ENCODE results near the gene SMIM1. TPM values are rescaled to one million over a fixed set of nuclear protein-coding genes. Genes with fewer than 3 reads are reported as not detected.

The SMIM1 gene
- polyA plus RNA-seq, 1 donor (not counting 4 experiments of a cell fraction or from before 2014, with no cell fraction given) = 0.79 TPM

- FAIRE-seq (no peak), DNase-seq (ENCODE audit: low read depth, low spot score) (no peak)
- no peak for TF ChIP-seq EZH2 (IDR thresholded peaks at IDR 0.05; ENCODE audit: low read length)
- TF ChIP-seq, protein P1, sequence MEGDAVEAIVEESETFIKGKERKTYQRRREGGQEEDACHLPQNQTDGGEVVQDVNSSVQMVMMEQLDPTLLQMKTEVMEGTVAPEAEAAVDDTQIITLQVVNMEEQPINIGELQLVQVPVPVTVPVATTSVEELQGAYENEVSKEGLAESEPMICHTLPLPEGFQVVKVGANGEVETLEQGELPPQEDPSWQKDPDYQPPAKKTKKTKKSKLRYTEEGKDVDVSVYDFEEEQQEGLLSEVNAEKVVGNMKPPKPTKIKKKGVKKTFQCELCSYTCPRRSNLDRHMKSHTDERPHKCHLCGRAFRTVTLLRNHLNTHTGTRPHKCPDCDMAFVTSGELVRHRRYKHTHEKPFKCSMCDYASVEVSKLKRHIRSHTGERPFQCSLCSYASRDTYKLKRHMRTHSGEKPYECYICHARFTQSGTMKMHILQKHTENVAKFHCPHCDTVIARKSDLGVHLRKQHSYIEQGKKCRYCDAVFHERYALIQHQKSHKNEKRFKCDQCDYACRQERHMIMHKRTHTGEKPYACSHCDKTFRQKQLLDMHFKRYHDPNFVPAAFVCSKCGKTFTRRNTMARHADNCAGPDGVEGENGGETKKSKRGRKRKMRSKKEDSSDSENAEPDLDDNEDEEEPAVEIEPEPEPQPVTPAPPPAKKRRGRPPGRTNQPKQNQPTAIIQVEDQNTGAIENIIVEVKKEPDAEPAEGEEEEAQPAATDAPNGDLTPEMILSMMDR (optimal IDR thresholded peaks at IDR 0.05 in 1 of 3, IDR thresholded peaks at IDR 0.05 in 1 of 3, conservative IDR thresholded peaks at IDR 0.05 in 1 of 3; ENCODE audit: extremely low read depth in 1 of 3, insufficient read depth in 2 of 3, low read length in 3 of 3) = no peak
- Histone ChIP-seq H3K36me3 (ENCODE audit: control insufficient read depth in 2 of 2, extremely low read depth in 1 of 2, insufficient read depth in 2 of 2, low read length in 2 of 2) (peaks cover 9 to 15% of the 10 kb centered on the region in 2 experiments), H3K4me2 (ENCODE audit: control insufficient read depth, extremely low read depth, insufficient read depth, low read depth, low read length) (no peak overlapping the region), H3K4me3 (ENCODE audit: control insufficient read depth in 2 of 3, extremely low read depth in 1 of 3, insufficient read depth in 2 of 3, low read depth in 1 of 3, low read length in 3 of 3) (no peak overlapping the region), H3K9me3 (ENCODE audit: control insufficient read depth, low read depth, low read length) (no peaks in the 10 kb centered on the region), H3K4me1 (ENCODE audit: control insufficient read depth, extremely low read depth, insufficient read depth, low read length) (no peaks in the 10 kb centered on the region), H3K27me3 (ENCODE audit: control insufficient read depth, extremely low read depth, insufficient read depth, low read length) (no peaks in the 10 kb centered on the region), H4K20me1 (ENCODE audit: control insufficient read depth, extremely low read depth, insufficient read depth, low read length) (no peaks in the 10 kb centered on the region), H3K27ac (ENCODE audit: control insufficient read depth, insufficient read depth, low read length) (no peak overlapping the region), H3K79me2 (ENCODE audit: control insufficient read depth, insufficient read depth, low read length) (no peaks in the 10 kb centered on the region), H3K9me1 (ENCODE audit: control insufficient read depth, extremely low read depth, insufficient read depth, low read length) (no peaks in the 10 kb centered on the region), H3K9ac (ENCODE audit: control insufficient read depth, extremely low read depth, insufficient read depth, low read length) (no peak overlapping the region), H2AFZ (ENCODE audit: control insufficient read depth, low read length) (no peak overlapping the region)
- dilution Hi-C loops (cut with MboI; ENCODE audit: extremely low pct_ligation_motif_present, low sequenced_read_pairs) = no loop called here
Measured at GRCh38 chr1:3735688-3736087, 36.9 kb upstream of the SMIM1 start.

DNA sequence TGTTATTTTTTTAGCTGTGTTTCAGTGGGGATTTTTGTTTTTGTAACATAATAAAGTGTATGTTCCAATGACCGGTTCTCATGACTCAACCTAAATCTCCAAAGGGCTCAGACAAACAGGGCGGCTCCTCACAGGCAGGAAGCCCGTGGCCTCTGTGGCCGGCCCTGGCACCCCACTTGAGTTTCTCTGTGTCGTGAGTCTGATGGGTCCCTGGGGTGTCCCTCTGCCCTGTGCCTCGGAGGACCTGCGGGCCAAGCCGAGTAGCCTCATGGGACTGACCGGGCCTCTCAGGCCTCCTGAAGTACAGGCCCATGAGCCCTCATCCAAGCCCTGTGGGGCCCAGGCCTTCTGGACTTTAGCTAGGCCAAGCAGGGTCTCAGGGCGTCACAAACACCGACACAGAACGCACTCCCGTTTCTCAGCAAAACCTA is 36.4 kb upstream of the SMIM1 start:
- dilution Hi-C loops (cut with MboI; ENCODE audit: extremely low pct_ligation_motif_present, low sequenced_read_pairs) = no loop called here
- H3K4me1 ChIP-seq (ENCODE audit: control insufficient read depth, extremely low read depth, insufficient read depth, low read length) = no peaks in the 10 kb centered on the region
- no peak for FAIRE-seq

More for the DNA sequence above, 36.4 kb upstream of the SMIM1 start:
- peaks cover 9 to 16% of the 10 kb centered on the region in 2 experiments for H3K36me3 ChIP-seq (ENCODE audit: control insufficient read depth in 2 of 2, extremely low read depth in 1 of 2, insufficient read depth in 2 of 2, low read length in 2 of 2)
- DNase-seq (ENCODE audit: low read depth, low spot score) = no peak
- no peaks in the 10 kb centered on the region for H3K79me2 ChIP-seq (ENCODE audit: control insufficient read depth, insufficient read depth, low read length)
- H3K4me2 ChIP-seq (ENCODE audit: control insufficient read depth, extremely low read depth, insufficient read depth, low read depth, low read length) = no peak overlapping the region
- H3K27ac ChIP-seq (ENCODE audit: control insufficient read depth, insufficient read depth, low read length) = no peak overlapping the region
- no peaks in the 10 kb centered on the region for H3K9me3 ChIP-seq (ENCODE audit: control insufficient read depth, low read depth, low read length)
- no peaks in the 10 kb centered on the region for H4K20me1 ChIP-seq (ENCODE audit: control insufficient read depth, extremely low read depth, insufficient read depth, low read length)
- TF ChIP-seq EZH2 (IDR thresholded peaks at IDR 0.05; ENCODE audit: low read length) = no peak
- TF ChIP-seq, protein P1 (optimal IDR thresholded peaks at IDR 0.05 in 1 of 3, IDR thresholded peaks at IDR 0.05 in 1 of 3, conservative IDR thresholded peaks at IDR 0.05 in 1 of 3; ENCODE audit: extremely low read depth in 1 of 3, insufficient read depth in 2 of 3, low read length in 3 of 3) = no peak
- no peak overlapping the region for H3K4me3 ChIP-seq (ENCODE audit: control insufficient read depth in 2 of 3, extremely low read depth in 1 of 3, insufficient read depth in 2 of 3, low read depth in 1 of 3, low read length in 3 of 3)
- no peak overlapping the region for H3K9ac ChIP-seq (ENCODE audit: control insufficient read depth, extremely low read depth, insufficient read depth, low read length)
- H3K9me1 ChIP-seq (ENCODE audit: control insufficient read depth, extremely low read depth, insufficient read depth, low read length) = no peaks in the 10 kb centered on the region
- H2AFZ ChIP-seq (ENCODE audit: control insufficient read depth, low read length) = no peak overlapping the region
- H3K27me3 ChIP-seq (ENCODE audit: control insufficient read depth, extremely low read depth, insufficient read depth, low read length) = no peaks in the 10 kb centered on the region
